Prostate gland (tissue), 2 donors: ENCODE results near the gene GARIN1A.
"Not testable (repeated sequence)": the region's sequence is repeated elsewhere in the genome, so short reads cannot be mapped to it uniquely, and the experiment has no call there.

Experiments
- POLR2A ChIP-seq: fragments of 450-650 bp; IDR thresholded peaks from one replicate; pipeline ENCODE4 v1.6.1; 2016; ENCODE audit warnings: antibody characterized with exemption, mild to moderate bottlenecking
- POLR2AphosphoS5 ChIP-seq: sonication (generic); formaldehyde crosslinking; IDR thresholded peaks from one replicate; pipeline ENCODE4 v1.6.1; 2017; ENCODE audit warnings: antibody characterized with exemption
- TF ChIP-seq, protein P1 (sequence below), 4 experiments: fragments of 200-600 bp in 2 of 4; fragments of 450-650 bp in 2 of 4; sonication (generic) in 2 of 4; IDR thresholded peaks; 1 replicate in 3 of 4; 2 replicates in 1 of 4; pipeline ENCODE4 v1.5.1; 2016 to 2019; ENCODE audit warnings: antibody characterized with exemption in 4 of 4, mild to moderate bottlenecking in 2 of 4, moderate library complexity in 2 of 4

DNA sequence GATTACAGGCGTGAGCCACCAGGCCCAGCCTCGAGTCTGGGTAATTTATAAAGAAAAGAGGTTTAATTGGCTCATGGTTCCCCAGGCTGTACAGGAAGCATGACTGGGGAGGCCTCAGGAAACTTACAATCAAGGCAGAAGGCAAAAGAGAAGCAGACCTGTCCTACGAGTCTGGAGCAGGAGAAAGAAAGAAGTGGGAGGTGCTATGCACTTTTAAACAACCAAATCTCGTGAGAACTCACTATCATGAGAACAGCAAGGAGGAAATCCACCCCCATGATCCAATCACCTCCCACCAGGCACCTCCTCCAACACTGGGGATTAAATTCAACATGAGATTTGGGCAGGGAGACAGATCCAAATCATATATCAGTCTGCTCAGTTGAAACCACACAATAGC is 11.6 kb downstream of the GARIN1A start:
- TF ChIP-seq, protein P1, sequence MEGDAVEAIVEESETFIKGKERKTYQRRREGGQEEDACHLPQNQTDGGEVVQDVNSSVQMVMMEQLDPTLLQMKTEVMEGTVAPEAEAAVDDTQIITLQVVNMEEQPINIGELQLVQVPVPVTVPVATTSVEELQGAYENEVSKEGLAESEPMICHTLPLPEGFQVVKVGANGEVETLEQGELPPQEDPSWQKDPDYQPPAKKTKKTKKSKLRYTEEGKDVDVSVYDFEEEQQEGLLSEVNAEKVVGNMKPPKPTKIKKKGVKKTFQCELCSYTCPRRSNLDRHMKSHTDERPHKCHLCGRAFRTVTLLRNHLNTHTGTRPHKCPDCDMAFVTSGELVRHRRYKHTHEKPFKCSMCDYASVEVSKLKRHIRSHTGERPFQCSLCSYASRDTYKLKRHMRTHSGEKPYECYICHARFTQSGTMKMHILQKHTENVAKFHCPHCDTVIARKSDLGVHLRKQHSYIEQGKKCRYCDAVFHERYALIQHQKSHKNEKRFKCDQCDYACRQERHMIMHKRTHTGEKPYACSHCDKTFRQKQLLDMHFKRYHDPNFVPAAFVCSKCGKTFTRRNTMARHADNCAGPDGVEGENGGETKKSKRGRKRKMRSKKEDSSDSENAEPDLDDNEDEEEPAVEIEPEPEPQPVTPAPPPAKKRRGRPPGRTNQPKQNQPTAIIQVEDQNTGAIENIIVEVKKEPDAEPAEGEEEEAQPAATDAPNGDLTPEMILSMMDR (IDR thresholded peaks at IDR 0.05), result not testable (repeated sequence)
- TF ChIP-seq POLR2AphosphoS5, POLR2A: not testable (repeated sequence)
